NCI-H526 treated with DMSO at 0.1 percent for 48 hours (cell line): ENCODE measurements around the gene ISCA1.
A peak's percentile ranks its signal among the peaks of the same experiment; 100 is the strongest.

Source experiments
- DNase-seq: peaks from one replicate; lab custom pipeline; 2025; lab: John Stamatoyannopoulos, UW

The ISCA1 gene

DNA sequence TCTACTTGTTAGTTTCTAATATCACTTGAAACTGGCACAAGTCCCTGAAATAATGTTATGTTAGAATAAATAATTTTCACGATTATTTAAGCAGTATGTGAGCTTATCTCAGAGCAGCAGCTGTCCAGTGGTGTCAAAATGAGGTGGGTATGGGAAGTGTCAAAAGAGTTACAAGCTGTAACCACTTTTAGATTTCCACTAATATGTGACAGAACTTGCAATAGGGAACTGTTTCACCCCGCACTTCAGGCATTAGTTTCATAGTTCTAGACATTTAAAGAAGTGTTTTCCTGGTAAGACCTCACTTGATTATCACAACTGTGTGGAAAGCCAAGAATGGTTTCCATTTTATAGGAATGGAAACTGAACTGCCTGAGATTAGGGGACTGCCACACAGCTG lies 2.9 kb upstream of the ISCA1 start:
- no peak for DNase-seq

- DNase-seq, result no peak
Measured at GRCh38 chr9:86282979-86283535, 719 bp upstream of the ISCA1 start.

- peak; percentile 18 for DNase-seq
Measured at GRCh38 chr9:86281593-86282076, 703 bp downstream of the ISCA1 start.

DNA sequence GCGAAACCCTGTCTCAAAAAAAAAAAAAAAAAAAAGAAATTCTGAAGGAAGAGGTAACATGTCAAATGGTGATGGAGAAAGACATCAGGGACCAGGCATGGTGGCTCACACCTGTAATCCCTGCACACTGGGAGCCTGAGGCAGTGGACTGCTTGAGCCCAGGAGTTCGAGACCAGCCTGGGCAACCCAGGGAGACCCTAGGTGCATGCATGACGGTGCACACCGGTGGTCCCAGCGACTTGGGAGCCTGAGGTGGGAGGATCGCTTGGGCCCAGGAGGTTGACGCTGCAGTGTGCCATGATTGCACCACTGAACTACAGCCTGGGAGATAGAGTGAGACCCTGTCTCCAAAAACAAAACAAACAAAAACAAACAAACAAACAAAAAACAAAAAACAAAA lies 1.8 kb downstream of the ISCA1 start:
- DNase-seq, result no peak

DNA sequence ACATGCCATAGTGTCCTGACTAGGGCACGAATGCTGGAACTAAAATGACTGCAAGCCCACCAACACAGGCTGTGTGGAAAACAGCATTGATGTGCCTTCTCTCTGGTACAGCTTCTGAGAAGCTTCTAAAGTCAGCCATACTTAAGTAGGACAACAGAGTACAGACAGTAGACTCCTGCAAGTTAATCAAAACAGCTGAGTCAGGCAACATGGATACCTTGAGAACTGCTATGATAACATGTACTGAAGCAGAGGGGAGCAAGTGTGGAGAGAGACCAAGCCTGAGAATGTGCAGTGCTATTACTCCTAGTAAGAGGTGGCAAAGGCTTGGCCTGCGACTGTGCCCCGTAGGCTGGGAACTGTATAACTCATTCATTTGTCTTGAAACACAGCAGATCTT lies 2.5 kb downstream of the ISCA1 start:
- no peak for DNase-seq

DNA sequence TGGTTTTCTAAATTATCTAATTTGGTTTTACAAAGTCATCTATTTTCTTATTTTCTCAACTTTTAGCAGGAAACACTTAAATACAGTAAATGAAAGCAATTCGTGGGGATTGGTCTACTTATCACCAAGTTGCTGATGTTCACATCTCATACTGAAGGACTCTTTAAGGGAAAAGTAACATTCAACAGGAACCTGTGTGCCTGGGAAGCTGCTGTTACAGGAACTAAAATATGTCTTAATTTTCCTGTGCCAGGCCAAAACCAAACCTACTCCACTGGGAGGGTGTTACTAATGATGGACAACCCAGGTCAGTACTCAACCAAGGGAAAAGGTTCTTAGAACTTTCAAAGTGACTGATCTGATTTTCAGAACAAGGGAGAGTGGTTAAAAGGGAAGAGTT lies 5.3 kb downstream of the ISCA1 start:
- no peak for DNase-seq

DNA sequence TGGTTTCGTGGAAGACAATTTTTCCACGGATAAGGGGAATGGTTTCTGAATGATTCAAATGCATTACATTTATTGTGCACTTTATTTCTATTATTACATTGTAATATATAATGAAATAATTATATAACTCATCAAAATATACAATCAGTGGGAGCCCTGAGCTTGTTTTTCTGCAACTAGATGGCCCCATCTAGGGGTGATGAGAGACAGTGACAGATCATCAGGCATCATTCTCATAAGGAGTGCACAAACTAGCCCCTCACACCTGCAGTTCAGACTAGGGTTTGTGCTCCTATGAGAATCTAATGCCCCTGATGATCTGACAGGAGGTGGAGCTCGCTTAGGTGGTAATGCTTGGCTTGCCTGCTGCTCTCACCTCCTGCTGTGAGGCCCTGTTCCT lies 6.4 kb downstream of the ISCA1 start:
- no peak for DNase-seq

GRCh38 chr9:86274821-86275643 lies 7.3 kb downstream of the ISCA1 start:
- no peak for DNase-seq

DNA sequence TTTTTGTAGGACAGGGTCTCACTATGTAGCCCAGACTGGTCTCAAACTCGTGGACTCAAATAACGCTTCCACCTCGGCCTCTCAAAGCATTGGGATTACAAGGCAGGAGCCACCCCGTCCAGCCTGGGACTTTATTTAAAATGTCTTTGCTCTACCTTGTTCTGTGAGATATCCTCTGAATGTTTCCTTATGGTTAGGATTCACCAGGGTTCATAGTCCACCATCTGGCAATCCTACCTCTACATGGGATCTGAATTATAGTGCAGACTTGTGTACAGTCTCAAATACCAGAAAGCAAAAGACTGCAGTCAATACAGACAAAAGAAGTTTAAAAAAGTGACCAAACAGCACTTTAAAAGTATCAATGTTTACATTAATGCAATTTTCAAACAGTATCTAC lies 10.1 kb downstream of the ISCA1 start:
- DNase-seq, result no peak

GRCh38 chr9:86263876-86264275 lies 18.5 kb downstream of the ISCA1 start:
- no peak for DNase-seq

DNA sequence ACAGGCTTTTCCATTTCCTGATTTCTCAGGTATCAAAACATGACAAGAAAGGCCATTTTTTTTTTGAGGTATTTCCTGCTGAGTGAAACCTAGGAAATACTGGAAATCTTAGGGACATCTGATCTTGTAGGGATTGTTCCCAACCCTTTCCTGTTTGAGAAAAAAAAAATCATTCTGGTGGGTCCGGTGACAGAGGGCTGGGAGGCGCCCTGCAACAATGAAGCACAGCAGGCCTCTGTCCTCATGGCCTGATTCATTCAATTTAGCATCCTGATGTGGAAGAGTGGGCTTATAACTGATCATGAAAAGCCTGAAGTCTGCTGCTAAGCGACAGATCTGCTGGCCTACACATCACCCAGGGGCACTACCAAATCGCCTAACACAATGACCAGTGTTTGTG lies 19.8 kb downstream of the ISCA1 start:
- no peak for DNase-seq

GRCh38 chr9:86259557-86259956 lies 22.8 kb downstream of the ISCA1 start, which contains the start of gene C9orf153:
Gene C9orf153 (minus strand): TSS chr9:86259657. CDS start chr9:86229603, 30,054 bp downstream.
- no peak for DNase-seq

- DNase-seq, result no peak
Measured at GRCh38 chr9:86257391-86257790, 24.9 kb downstream of the ISCA1 start.

DNA sequence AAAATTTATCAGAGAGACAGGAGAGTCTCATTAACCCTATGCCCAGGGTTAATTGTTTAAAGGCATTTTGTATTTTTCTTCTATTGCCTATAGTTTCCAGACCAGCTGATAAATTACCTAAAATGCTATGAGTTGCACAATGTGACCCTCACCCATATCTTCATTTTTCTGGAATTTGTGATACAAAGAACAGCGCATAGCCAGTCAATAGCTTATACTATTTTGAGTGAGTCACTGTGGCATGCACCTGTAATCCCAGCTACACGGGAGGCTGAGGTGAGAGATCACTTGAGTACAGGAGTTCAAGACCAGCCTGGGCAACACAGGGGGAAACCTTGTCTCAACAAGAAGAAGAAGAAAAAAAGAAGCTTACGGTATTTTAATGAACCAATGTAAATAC lies 25.7 kb downstream of the ISCA1 start:
- DNase-seq, result no peak

GRCh38 chr9:86253577-86253976 lies 28.8 kb downstream of the ISCA1 start:
- DNase-seq, result no peak

DNA sequence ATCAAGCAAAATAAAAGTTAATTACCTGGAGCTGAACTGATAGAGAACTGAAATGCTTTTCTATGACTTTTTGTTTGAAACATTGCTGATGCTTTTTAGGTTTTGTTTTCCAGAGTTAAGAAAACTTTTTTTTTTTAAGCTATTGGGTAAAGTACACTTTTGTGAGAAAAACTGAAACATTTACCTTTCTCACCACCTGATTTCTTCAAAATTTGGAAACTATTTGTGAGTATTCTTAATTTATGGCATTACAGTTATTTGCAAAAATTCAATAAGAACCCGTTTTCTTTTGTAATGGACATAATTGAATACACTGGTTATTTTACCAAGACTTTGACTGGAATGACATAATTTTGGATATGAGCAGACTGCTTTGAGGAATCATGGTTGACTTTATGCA lies 29.5 kb downstream of the ISCA1 start:
- no peak for DNase-seq

DNA sequence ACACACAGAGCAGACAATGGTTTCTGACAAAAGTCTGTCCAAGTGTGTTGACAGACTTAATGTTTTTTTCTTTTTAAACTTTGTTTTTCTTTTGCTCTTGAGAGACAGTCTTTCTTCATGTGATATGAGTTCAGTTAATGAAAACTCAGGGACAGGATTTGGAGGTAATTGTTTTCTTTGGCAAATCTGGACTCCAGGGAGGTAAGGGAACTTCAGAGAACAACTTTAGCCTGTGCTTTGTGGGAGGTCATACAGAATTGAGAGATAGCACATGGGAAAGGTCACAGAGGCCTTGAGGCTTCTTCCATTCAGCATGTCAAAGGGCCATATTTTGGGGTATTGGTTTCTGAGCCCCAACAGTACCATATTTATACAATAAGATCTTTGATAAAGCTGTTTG lies 32.2 kb downstream of the ISCA1 start:
- no peak for DNase-seq

DNA sequence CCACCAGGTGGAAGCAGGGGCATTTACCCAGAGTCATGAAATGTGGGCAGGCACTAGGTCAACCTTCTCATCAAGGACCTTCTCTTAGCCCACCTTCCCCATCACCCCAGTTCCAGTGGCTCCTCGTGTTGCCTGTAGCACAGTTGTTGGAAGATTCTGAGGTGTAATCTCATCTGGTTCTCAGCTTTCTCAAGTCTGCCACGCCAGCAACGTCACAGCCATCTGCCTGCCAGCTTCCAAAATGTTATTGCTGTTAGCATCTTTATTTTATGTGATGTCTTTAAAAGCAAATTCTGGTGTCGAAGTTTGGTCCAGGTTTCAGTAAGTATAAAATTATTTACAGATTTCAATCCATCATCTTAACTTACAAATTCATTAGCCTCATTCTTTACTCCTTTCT lies 33.6 kb downstream of the ISCA1 start:
- no peak for DNase-seq

DNA sequence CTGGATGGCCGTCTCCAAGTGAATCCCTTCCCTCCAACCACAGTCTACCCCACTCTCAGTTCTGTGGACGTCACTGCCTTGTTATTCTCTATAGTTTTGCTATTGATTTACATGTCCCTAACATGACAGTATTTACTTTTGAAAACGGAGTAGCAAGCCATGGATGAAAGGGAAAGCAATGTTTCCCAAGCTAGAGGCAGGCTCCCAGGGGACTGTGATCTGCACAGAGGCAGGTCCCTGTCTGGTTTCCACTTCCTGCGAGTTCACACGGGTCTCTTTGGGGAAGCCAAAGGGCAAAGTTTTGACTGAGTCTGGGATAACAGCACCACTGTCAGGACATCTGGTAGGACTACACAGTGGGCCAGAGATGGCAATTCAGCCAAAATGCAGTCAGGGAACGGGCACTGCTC lies 35.6 kb downstream of the ISCA1 start:
- peak; percentile 39 for DNase-seq

DNA sequence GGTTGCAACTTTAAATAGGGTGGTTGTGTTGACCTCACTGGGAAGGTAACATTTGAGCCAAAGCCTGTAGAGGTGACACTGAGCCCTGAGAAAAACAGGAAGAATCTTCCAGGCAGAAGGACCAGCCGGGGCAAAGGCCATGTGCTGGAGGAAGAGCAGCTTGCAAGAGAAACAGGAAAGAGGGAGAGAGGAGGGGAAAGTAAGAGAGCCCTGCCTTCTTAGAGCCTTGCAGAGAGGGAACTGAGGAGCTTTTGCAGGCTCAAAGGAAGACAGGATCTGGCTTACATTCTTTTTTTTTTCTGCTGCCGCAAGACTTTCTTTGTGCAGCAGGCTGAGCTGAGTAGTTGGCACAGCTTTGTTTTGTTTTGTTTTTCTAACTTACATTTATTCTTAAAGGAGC lies 40.3 kb downstream of the ISCA1 start:
- no peak for DNase-seq

GRCh38 chr9:86241216-86241615 lies 41.1 kb downstream of the ISCA1 start:
- no peak for DNase-seq

- no peak for DNase-seq
Measured at GRCh38 chr9:86238861-86239770, 43.2 kb downstream of the ISCA1 start.

GRCh38 chr9:86230858-86231257 lies 51.5 kb downstream of the ISCA1 start:
- no peak for DNase-seq
